Fibroblast of pulmonary artery (primary cell): ENCODE measurements around the gene CAMK2D.

Experiments used
- DNase-seq: peaks from one replicate; pipeline ENCODE4 v3.0.0-alpha.2; 2010; ENCODE audit warnings: low read depth
- H3K4me3 ChIP-seq: replicated peaks from 2 replicates; pipeline ENCODE4 v1.5.1; 2011; ENCODE audit warnings: low read depth, mild to moderate bottlenecking, control low read depth, low read length, moderate library complexity
- CTCF ChIP-seq: IDR thresholded peaks from 2 replicates; pipeline ENCODE4 v1.5.1; 2011; ENCODE audit warnings: mild to moderate bottlenecking, control low read depth, low read length, inconsistent platforms; ENCODE audit errors: missing control alignments

The CAMK2D gene

GRCh38 chr4:113674733-113675132 lies 86.8 kb downstream of the CAMK2D start:
- no peak for DNase-seq
- no peak overlapping the region for H3K4me3 ChIP-seq
- TF ChIP-seq CTCF = no peak

DNA sequence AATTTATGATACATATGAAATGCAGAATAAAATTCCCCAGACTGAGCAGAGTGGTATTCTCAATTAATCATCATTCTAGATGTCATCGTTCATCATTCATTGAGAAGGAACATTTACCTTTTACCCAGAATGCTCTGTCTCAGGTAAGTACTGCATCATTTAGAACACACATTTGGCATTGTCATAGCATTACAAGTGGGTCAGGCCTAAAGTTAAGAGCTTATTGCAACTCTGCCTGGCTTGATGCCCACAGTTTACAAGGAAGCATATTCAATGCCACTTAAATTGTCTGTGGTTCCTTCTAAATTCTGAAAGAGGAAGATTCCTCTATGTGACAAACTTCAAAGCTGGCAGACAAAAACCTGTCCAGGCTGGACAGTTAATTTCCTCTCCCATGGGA lies 87.3 kb downstream of the CAMK2D start:
- no peak for DNase-seq
- no peak for TF ChIP-seq CTCF
- no peak overlapping the region for H3K4me3 ChIP-seq

DNA sequence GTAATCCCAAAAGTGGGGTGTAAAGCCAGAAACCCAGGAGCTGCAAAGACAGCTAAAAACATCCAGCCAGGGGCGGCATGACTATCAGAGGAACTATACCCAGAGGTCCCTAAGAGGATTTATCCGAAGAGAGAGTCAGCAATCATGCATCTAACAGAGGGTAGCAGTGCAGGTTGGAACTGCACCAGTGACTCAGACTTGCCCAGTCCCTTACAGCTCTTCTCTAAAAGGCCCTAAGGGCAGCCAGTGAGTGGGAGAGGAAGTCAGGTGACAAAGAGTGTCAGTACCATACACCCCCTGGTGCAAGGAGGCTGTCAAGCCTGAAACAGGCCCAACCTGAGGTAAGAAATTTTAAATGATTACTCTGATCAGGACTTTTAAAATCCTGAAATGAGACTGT lies 88.1 kb downstream of the CAMK2D start:
- no peak overlapping the region for H3K4me3 ChIP-seq
- no peak for DNase-seq
- TF ChIP-seq CTCF = no peak

- no peak for TF ChIP-seq CTCF
- no peak for DNase-seq
- H3K4me3 ChIP-seq = no peak overlapping the region
Measured at GRCh38 chr4:113666386-113667114, 95.0 kb downstream of the CAMK2D start.

- no peak for DNase-seq
- no peak for TF ChIP-seq CTCF
- H3K4me3 ChIP-seq = no peak overlapping the region
Measured at GRCh38 chr4:113665036-113665435, 96.5 kb downstream of the CAMK2D start.

- no peak for TF ChIP-seq CTCF
- H3K4me3 ChIP-seq = no peak overlapping the region
- DNase-seq = no peak
Measured at GRCh38 chr4:113662581-113662980, 99.0 kb downstream of the CAMK2D start.

- DNase-seq = no peak
- no peak for TF ChIP-seq CTCF
- no peak overlapping the region for H3K4me3 ChIP-seq
Measured at GRCh38 chr4:113659127-113659526, 102.4 kb downstream of the CAMK2D start.
